NCI-H2196 (cell line): ENCODE measurements around the gene HSPH1.
A peak's percentile ranks its signal among the peaks of the same experiment; 100 is the strongest.

Experiments
- DNase-seq: peaks from one replicate; lab custom pipeline; 2025; ENCODE audit not compliant: unreplicated experiment; lab: John Stamatoyannopoulos, UW

HSPH1 gene

DNA sequence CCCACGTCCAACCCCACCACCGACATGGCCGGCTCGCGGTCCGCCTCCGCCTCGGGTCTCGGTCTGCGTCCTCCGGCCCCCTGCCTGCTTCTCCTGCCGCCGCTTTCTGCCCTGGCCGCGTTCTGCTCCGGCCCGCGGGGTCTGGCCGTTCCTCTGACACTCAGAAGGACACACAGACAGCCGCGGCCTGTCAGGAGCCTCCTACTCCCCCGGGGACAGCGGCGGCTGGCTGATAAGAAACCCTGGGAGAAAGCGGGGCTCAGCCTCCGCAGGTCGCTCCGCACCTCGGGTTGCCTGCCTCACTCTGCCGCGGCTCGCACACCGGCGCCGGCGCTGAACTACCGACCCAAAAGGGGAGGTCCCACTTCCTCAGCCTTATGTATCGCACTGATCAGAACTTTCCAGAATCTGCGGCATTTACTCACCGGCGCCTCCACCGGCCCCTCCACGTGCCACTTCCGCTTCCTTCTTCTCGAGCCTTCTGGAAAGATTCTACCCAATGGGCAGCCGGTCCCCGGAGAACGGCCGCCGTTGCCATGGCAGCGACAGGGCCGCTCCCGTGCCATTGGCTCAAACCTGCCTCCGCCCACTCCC is at the start of gene HSPH1:
TSS of gene HSPH1 (minus strand) at position 348 of the 594 bp plus-strand sequence. CDS start at position 26, 322 bp downstream.
- DNase-seq = peak; percentile 86

- DNase-seq = no peak
Measured at GRCh38 chr13:31209841-31210210, 48.1 kb upstream of the HSPH1 start.

DNA sequence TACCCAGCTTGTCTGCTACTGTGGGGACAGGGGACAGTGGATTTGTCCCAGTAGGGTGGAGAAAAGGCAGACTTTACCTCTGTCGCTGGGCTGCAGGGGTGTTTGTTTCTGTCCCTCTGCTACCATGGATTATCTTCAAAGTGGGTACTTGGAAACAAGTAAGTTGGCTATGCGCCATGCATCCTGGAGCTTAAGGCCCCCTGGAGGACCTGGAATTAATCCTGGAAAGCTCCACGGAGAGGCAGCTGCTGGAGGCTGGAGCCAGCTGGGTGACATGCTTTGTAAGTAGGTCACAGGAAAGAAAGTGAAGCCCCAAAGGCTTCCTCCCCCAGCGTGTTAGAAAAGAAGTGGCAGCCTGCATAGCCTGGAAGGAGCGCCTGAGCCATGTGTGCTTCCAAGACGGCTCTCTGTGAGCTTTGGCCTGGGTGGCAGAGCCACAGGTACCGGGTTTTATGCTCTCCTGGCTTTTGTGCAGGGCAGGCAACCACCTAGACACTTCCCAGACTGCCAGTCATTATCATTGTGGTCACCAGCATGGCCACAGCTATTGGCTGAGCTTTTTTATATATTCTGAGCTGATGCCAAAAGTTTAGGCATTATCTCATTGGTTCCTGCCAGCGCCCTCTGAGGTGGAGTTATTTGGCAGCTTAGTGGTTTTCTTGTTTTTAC is 47.6 kb upstream of the HSPH1 start:
- peak; percentile 57 for DNase-seq

DNA sequence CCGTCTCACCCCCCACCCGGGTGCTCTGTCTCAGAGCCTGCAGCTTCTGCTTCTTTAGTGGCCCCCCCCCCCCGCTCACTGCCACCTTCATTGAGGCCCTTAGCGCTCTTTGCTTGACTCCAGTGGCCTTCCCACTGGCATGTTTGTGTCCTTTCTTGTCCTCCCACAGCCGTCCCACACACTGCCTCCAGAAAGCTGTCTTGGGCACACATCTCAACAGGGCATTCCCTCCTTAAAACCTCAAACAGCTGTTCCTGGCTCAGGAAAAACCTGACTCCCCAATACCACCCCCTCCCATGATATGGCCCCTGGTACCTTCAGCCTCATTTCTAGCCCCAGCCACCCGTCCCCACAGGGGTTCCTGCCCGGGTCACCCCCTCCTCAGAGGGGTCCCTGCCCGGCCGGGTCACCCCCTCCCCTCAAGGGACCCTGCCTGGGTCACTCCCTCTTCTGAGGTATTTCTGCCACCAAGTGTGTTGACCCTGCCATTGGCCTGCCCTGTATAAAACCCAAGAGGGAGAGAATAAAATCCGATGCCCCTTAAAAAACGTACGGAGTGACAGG is 46.9 kb upstream of the HSPH1 start:
- DNase-seq = no peak

GRCh38 chr13:31207661-31208552 is 46.2 kb upstream of the HSPH1 start:
- DNase-seq = peak; percentile 26

DNA sequence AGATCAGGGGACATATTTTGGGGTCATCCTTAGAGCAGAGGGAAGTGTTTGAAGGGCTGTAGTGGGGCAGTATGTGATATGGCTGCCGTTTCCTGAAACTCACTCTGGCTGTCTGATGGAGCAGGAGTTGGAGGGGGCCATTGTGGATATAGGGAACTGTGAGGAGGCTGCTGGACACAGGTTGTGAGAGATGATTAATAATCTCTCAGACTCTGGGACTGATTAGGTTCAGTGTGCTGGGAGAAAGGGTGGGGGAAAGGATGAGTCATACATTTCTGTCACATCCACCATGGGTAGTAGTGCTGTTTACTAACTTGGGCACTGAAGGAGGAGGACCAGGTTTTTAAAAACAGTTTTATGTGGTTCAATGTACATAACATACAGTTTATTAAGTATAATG is 42.9 kb upstream of the HSPH1 start:
- no peak for DNase-seq

DNA sequence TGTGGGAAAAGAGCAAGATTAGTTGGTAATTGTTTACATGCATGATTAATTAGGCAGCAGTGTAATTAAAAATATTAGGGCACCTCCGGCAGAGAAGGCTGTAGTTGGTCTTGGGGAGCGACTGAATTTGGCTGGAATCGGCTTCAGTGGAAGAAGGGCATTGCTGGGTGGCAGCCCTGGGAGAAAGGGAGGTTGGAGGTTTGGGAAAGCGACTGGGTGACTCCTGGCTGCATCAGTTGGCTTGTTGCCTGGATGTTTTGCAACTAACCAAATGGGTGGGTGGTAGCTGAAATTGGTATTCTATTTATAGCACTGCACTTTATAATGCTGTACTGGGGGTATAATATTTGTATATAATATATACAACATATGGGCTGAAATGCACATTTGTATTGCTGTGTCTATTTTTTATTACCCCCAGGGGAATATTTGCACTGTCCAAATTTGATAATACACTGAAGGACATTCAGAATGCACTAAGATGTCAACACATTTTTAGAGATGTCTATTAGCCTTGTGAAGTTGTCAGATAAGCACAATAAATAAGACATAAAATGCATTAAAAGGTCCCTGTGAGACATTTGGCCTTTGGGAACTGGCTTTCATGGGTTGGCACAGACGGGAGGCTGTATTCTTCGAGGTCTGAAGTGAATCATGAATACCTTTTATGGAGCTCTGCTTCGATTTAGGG is 39.8 kb upstream of the HSPH1 start:
- DNase-seq = no peak

- no peak for DNase-seq
Measured at GRCh38 chr13:31200637-31200971, 38.9 kb upstream of the HSPH1 start.

DNA sequence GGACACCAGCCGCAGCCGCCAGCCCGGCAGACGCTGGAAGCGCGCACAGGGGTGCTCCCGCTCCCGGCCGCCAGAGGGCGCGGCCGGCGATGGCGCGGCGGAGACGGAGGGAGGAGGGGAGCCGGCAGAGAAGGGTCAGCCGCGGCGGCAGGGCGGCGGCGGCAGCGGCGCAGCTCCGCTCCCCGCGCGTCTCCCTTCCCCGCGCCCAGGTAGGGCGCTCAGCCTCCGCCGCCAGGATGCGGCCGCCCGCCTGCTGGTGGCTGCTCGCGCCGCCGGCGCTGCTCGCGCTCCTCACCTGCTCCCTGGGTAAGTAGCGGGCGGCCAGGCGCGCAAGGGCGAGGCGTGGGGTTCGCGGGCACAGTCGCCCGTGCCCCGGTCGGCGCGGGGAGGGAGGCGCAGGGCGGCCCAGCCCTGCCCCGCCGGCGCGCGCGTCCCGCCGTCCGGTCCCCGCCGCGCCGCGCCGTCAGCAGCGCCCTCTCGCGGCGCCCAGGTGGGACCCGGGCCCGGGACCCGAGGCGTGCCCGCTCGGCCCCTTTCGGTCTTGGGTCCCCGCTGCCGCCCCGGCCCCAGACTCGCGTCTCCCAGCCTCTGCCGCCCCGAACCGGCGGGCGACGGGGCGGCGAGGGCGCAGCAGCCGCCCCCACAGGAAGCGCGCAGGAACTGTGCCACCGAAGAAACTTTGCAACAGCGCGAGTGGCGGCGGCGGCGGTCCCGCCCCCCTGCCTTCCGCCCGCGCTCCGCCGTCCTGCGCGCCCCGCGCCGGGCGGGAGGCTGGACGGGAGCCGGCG is 38.3 kb upstream of the HSPH1 start, which contains the start of gene B3GLCT:
TSS of gene B3GLCT (plus strand) at position 127 of the 788 bp plus-strand sequence. CDS start at position 237, 110 bp downstream.
- peak; percentile 70 for DNase-seq

GRCh38 chr13:31199527-31199848 is 37.8 kb upstream of the HSPH1 start:
- DNase-seq = no peak

DNA sequence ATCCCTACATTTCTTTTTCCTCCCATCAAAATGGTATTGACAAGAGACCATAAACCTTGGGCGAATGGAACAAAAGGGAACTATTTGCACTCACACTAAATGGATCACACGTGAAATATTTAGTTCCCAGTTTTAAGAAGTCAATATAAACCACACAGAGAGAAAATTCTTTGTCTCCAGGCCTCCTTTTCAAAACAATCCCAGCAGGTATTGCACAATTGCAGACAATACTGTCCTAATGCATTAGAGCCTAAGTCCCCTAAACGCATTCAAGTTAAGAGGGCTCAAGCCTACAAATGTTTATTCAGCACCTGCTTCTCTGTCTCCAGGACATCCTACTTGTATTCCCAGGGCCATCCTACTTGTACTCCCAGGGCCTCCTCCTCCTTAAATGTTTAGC is 36.8 kb upstream of the HSPH1 start:
- no peak for DNase-seq

DNA sequence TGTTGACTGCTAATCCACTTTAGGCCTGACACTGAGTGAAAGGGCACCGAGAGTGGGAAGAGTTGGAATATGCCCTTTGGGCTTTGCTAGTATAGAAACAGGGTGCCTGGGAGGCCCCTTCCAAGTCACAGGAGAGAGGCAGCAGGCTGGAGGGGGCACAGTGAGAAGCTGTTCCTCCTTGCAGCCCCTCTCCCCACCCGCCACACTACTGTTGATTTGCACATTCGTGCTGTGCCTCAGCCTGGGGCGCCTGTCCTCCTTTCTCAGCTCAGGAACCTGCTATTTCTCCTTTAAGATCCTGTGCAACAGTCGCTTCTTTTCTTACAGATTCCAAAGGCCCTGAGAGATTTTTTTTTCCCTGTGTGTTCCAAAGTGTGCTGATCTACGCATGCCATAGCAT is 35.3 kb upstream of the HSPH1 start:
- no peak for DNase-seq

DNA sequence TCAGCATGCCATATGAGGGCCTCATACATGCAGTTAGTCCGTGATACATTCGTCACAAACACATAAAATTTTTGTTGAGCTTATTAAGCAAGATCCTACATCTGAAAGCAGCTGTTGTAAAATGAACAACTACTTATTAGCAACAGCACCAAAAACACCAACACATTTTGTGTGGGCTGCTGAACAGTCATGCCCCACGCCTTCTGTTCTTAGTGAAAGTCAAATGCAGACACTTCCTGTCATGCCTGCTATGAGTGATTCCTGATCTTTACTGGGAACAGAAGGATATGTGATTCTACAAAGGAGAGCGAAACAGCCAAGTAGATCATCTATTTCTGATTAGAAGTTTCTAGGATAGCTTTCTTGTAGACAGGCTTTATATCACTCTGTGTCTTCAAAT is 33.9 kb upstream of the HSPH1 start:
- no peak for DNase-seq

- no peak for DNase-seq
Measured at GRCh38 chr13:31192306-31192705, 30.6 kb upstream of the HSPH1 start.

GRCh38 chr13:31191748-31192147 is 30.0 kb upstream of the HSPH1 start:
- no peak for DNase-seq

- no peak for DNase-seq
Measured at GRCh38 chr13:31184981-31185645, 23.4 kb upstream of the HSPH1 start.

DNA sequence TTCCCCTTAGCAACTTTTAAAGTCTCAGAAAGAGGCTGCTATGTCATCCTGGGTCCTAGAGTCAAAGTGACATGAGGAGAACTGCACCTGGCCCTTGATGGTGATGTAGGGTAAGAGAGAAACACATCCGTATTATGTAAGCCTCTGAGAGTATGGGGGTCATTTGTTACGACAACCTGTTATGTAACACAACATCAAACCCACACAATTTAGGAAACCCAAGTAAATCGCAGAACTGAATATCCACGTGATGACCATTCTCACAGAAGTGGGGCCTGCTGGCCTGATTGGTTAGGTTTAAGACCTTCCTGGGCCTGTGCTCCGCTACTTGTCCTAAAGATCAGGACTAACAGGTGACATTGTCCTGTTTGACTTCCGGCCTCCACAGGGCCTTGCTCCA is 22.7 kb upstream of the HSPH1 start:
- DNase-seq = no peak

GRCh38 chr13:31182987-31183386 is 21.3 kb upstream of the HSPH1 start:
- DNase-seq = no peak

DNA sequence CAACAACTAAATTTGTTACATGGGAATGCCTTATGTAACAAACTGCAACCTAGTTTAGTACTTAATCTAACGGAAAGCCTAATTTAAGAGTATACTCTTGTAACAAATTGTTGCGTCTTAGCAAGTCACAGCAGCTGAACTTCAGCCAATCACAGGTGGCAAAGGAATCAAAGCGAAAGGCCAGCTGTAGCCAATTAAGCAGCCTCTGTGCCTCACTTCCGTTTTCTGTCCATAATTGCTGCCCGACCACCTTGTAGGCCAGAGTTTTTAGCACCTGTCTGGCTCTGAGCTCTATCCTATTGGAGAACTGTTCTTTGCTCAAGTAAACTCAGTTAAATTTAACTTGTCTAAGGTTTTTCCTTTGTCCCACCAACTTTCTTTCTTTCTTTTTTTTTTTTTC is 18.1 kb upstream of the HSPH1 start:
- no peak for DNase-seq

DNA sequence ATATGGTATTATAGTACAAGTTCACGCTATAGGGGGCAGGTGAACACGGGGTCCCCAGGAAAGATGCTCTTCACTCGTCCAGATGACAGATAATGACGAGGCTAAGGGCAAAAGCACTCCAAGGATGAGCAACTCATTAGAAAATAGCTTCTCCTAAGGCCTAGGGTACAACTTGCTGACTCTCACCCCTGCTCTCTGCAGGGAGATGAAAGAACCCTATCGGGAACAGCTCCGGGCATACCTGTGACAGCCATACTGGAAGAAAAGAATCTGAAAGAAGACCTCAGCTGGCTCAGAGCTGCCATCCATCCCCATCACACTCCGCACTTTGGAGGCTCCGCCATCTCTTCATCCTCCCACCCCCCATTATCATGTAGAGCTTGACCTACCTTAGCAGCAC is 17.5 kb upstream of the HSPH1 start:
- DNase-seq = no peak
